Fibroblast of lung (primary cell): ENCODE results near the gene RGL2.

ENCODE experiments used
- CTCF ChIP-seq, 2 donors: IDR thresholded peaks in 1 of 2; conservative IDR thresholded peaks in 1 of 2; 1 replicate in 1 of 2; 2 replicates in 1 of 2; pipeline ENCODE4 v1.5.1; 2011 to 2012; ENCODE audit warnings: low read length in 2 of 2, control low read depth in 1 of 2, inconsistent platforms in 1 of 2, low read depth in 1 of 2, mild to moderate bottlenecking in 1 of 2
- EZH2 ChIP-seq: IDR thresholded peaks from 2 replicates; pipeline ENCODE4 v1.5.1; 2012; ENCODE audit warnings: low read length, control low read depth, mild to moderate bottlenecking; ENCODE audit errors: missing control alignments

- TF ChIP-seq CTCF (conservative IDR thresholded peaks at IDR 0.05 in 1 of 2, IDR thresholded peaks at IDR 0.05 in 1 of 2; ENCODE audit: low read depth in 1 of 2, low read length in 2 of 2): no peak
- no peak for TF ChIP-seq EZH2
These were observed 27.6 kb downstream of the RGL2 start for GRCh38 chr6:33271117-33271467.
